Activated CD4-positive, alpha-beta T cell treated with anti-CD3 and anti-CD28 coated beads for 36 hours (primary cell): ENCODE results near the gene SYNE1. TPM values are rescaled to one million over a fixed set of nuclear protein-coding genes. Genes with fewer than 3 reads are reported as not detected.
"Not testable (repeated sequence)": the region's sequence is repeated elsewhere in the genome, so short reads cannot be mapped to it uniquely, and the experiment has no call there.

ENCODE experiments used
- ATAC-seq: fragments of 200-7000 bp; cut with Tn5 transposase; one replicate; pipeline ENCODE4 v1.10.0; 2021; ENCODE audit warnings: mild to moderate bottlenecking, moderate library complexity
- CTCF ChIA-PET: fragments of 350-600 bp; sonication (Branson Sonifier 250); formaldehyde crosslinking; loops from one replicate; lab custom pipeline; 2021; ENCODE audit warnings: antibody characterized with exemption; lab: Charles Lee
- POLR2A ChIA-PET: fragments of 350-600 bp; sonication (Branson Sonifier 250); formaldehyde crosslinking; loops from one replicate; lab custom pipeline; 2021; ENCODE audit warnings: antibody characterized with exemption, inconsistent platforms; lab: Charles Lee
- DNase-seq: peaks from one replicate; pipeline ENCODE4 v3.0.0-alpha.2; 2020
- H3K27ac Mint-ChIP-seq: one replicate; pipeline ENCODE4 v1.8.0; 2021; ENCODE audit warnings: mixed read lengths
- H3K27me3 Mint-ChIP-seq: one replicate; pipeline ENCODE4 v1.8.0; 2021; ENCODE audit warnings: mixed read lengths
- H3K36me3 Mint-ChIP-seq: one replicate; pipeline ENCODE4 v1.8.0; 2021; ENCODE audit warnings: low read depth, mixed read lengths
- H3K4me1 Mint-ChIP-seq: one replicate; pipeline ENCODE4 v1.8.0; 2021; ENCODE audit warnings: mixed read lengths
- H3K4me3 Mint-ChIP-seq: one replicate; pipeline ENCODE4 v1.8.0; 2021; ENCODE audit warnings: mild to moderate bottlenecking, moderate library complexity, mixed read lengths
- H3K9me3 Mint-ChIP-seq: one replicate; pipeline ENCODE4 v1.8.0; 2021; ENCODE audit warnings: low read depth, mixed read lengths
- intact Hi-C, 2 experiments: fragments of 100-400 bp; cut with DNase I in 1 of 2; cut with micrococcal nuclease in 1 of 2; formaldehyde crosslinking; loops; one replicate each; pipeline versions ENCODE4 v1.14.2 to v1.15.1; 2022 to 2024; cut with DNase I, micrococcal nuclease
- total RNA-seq, 2 experiments: library from RNA; stranded (reverse); gene quantifications; one replicate each; pipeline ENCODE4 v1.2.3, GENCODE V29; 2021

The SYNE1 gene, protein sequence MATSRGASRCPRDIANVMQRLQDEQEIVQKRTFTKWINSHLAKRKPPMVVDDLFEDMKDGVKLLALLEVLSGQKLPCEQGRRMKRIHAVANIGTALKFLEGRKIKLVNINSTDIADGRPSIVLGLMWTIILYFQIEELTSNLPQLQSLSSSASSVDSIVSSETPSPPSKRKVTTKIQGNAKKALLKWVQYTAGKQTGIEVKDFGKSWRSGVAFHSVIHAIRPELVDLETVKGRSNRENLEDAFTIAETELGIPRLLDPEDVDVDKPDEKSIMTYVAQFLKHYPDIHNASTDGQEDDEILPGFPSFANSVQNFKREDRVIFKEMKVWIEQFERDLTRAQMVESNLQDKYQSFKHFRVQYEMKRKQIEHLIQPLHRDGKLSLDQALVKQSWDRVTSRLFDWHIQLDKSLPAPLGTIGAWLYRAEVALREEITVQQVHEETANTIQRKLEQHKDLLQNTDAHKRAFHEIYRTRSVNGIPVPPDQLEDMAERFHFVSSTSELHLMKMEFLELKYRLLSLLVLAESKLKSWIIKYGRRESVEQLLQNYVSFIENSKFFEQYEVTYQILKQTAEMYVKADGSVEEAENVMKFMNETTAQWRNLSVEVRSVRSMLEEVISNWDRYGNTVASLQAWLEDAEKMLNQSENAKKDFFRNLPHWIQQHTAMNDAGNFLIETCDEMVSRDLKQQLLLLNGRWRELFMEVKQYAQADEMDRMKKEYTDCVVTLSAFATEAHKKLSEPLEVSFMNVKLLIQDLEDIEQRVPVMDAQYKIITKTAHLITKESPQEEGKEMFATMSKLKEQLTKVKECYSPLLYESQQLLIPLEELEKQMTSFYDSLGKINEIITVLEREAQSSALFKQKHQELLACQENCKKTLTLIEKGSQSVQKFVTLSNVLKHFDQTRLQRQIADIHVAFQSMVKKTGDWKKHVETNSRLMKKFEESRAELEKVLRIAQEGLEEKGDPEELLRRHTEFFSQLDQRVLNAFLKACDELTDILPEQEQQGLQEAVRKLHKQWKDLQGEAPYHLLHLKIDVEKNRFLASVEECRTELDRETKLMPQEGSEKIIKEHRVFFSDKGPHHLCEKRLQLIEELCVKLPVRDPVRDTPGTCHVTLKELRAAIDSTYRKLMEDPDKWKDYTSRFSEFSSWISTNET (N-terminal part only)
- 10 to 100 TPM; 20.8 to 21.9 TPM for total RNA-seq

DNA sequence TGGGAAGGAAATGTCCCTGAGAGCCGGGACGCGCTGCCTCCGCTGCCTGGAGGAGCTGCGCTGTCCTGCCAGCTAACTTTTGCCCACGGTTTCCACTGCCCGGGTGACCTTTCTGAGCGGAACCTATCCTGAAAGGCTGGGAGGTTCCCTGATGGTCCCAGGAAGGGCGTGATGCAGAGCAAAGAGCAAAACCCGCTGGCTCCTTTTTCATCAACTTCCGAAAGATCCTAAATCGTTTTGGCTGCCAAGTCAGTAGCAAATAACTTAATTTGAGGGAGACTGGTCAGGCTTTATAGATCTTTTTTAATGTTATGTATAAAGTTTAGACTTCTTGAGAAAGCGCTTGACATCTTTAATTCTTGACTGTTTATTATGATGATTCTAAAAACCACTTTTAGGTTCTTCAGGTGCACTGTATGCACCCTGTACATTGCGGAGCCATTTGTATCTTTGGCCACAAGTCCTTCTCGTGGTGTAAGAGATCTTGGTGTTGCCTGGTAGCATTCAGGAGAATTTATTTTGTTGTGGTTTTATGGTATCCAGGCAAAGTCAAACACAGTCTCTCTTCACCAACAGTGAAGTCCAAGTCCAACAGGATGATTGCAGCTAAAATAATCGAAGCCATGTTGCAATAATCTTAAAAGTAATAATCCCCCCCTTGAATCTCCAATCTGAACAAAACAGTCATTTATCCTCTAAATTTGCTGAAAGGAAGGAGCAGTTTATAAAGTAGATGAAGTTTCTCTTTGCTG lies at the start of gene SYNE1:
TSS of gene SYNE1 (minus strand) at position 67 of the 752 bp plus-strand sequence. CDS start 9,031 bp downstream, outside the sequence.
- Mint-ChIP-seq H3K27ac (no peak within 1 kb of the TSS), H3K9me3 (no peaks in the 10 kb centered on the region), H3K4me3 (peak within 1 kb of the TSS; percentile 62), H3K4me1 (peaks cover 5% of the 10 kb centered on the region), H3K27me3 (peaks cover 40% of the 10 kb centered on the region), H3K36me3 (no peaks in the 10 kb centered on the region)
- ChIA-PET POLR2A (no interaction called here), CTCF (no interaction called here)
- intact Hi-C loops = no loop called here
- ATAC-seq (no peak), DNase-seq (no peak)

DNA sequence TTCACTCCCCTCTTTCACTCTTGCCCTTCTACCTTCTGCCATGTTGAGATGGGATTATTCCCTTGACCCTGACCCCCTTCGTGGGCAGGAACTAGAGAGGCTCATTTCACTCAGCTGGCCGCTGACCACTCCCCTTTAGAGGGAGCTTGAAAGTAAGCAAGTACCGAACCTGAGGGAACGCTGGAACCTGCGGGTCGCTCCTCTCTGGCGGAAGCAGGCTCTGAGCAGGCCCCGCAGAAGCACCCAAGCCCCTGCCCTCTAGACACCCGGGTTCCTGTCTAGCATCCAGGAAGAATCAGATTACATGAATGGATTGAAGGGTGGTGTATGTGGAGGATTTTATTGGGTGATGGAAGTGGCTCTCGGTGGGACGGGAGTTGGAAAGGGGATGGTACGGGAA lies 48.7 kb upstream of the SYNE1 start:
- POLR2A ChIA-PET = no interaction called here
- H3K27ac Mint-ChIP-seq = no peak overlapping the region
- DNase-seq (no peak), ATAC-seq (no peak)
- no peaks in the 10 kb centered on the region for H3K27me3 Mint-ChIP-seq
- no peak overlapping the region for H3K4me3 Mint-ChIP-seq
- no peaks in the 10 kb centered on the region for H3K36me3 Mint-ChIP-seq
- no peaks in the 10 kb centered on the region for H3K4me1 Mint-ChIP-seq
- intact Hi-C loops = no loop called here
- CTCF ChIA-PET = no interaction called here
- H3K9me3 Mint-ChIP-seq = no peaks in the 10 kb centered on the region

DNA sequence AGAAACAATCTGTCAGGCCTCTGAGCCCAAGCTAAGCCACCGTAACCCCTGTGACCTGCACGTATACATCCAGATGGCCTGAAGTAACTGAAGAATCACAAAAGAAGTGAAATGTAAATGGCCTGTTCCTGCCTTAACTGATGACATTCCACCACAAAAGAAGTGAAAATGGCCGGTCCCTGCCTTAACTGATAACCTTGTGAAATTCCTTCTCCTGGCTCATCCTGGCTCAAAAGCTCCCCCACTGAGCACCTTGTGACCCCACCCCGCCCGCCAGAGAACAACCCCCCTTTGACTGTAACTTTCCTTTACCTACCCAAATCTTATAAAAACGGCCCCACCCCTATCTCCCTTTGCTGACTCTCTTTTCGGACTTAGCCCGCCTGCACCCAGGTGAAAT lies 45.8 kb upstream of the SYNE1 start:
- H3K36me3 Mint-ChIP-seq, H3K4me1 Mint-ChIP-seq, POLR2A ChIA-PET, H3K4me3 Mint-ChIP-seq, CTCF ChIA-PET, ATAC-seq, H3K27me3 Mint-ChIP-seq, DNase-seq, H3K9me3 Mint-ChIP-seq, H3K27ac Mint-ChIP-seq, intact Hi-C loops: not testable (repeated sequence)

DNA sequence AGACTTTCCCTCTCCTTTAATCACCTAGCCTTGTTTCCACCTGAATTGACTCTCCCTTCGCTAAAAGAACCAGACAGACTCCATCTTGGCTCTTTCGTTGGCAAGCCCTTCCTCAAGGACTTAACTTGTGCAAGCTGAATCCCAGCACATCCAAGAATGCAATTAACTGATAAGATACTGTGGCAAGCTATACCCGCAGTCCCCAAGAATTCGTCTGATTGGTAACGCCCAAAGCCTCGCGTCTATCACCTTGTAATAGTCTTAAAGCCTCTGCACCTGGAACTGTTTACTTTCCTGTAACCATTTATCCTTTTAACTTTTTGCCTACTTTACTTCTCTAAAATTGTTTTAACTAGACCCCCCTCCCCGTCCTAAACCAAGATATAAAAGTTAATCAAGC lies 45.0 kb upstream of the SYNE1 start:
- ATAC-seq (no peak), DNase-seq (no peak)
- intact Hi-C loops = no loop called here
- Mint-ChIP-seq H3K9me3 (no peaks in the 10 kb centered on the region), H3K4me1 (no peaks in the 10 kb centered on the region), H3K27ac (no peak overlapping the region), H3K4me3 (no peak overlapping the region), H3K27me3 (peaks cover 8% of the 10 kb centered on the region), H3K36me3 (no peaks in the 10 kb centered on the region)
- CTCF ChIA-PET = no interaction called here
- POLR2A ChIA-PET = no interaction called here

DNA sequence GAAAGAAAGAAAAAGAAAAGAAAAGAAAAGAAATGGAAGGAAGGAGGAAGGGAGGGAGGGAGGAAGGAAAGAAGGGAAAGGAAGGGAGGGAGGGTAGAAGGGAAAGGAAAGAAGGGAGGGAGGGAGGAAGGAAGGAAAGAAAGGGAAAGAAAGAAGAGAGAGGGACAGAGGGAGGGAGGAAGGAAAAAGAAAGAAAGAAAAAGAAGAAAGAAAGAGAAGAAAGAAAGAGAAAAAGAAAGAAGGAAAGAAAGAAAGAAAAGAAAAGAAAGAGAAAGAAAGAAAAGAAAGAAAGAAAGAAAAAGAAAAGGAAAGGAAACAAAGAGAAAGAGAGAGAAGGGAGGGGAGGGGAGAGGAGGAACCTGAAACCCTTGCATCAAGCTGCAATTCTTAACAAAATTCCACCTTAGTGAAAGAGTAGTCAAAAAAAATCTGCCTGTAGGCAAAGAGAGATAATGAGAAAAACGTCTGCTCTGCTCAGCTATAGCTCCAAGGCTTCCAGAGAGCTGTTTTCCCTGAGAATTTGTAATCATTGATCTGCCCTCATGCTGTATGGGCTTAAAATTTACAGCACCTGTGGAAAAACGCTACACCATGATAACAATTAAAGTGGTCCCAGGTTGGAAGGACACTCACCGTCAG lies 43.8 kb upstream of the SYNE1 start:
- no peaks in the 10 kb centered on the region for H3K9me3 Mint-ChIP-seq
- ATAC-seq (no peak), DNase-seq (no peak)
- ChIA-PET CTCF (interaction anchor here (0.8 kb wide), 1 partner anchor 38 kb away, joined by 3 read pairs; no protein-coding TSS in a partner anchor), POLR2A (no interaction called here)
- H3K27me3 Mint-ChIP-seq = peaks cover 8% of the 10 kb centered on the region
- H3K27ac Mint-ChIP-seq = no peak overlapping the region
- intact Hi-C loops = no loop called here
- no peak overlapping the region for H3K4me3 Mint-ChIP-seq
- H3K36me3 Mint-ChIP-seq = no peaks in the 10 kb centered on the region
- no peaks in the 10 kb centered on the region for H3K4me1 Mint-ChIP-seq

DNA sequence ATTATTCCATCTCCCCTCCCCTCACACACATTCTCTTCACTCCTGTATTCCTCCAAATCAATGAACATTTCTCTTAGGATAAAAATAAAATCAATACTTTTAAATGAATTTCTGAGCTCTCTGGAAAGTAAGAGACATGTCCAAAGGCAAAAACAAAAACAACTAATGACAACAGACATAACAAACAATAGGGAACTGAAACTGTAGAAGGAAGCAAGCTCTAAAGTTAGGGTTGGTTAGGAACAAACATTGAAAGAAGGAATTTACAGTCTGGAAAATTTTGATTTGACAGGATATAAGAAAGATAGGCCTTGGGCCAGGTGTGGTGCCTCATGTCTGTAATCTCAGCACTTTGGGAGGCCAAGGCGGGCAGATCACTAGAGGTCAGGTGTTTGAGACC lies 43.0 kb upstream of the SYNE1 start:
- no peak overlapping the region for H3K27ac Mint-ChIP-seq
- no peaks in the 10 kb centered on the region for H3K4me1 Mint-ChIP-seq
- intact Hi-C loops = no loop called here
- H3K36me3 Mint-ChIP-seq = no peaks in the 10 kb centered on the region
- H3K27me3 Mint-ChIP-seq = peaks cover 8% of the 10 kb centered on the region
- no peaks in the 10 kb centered on the region for H3K9me3 Mint-ChIP-seq
- ChIA-PET CTCF (no interaction called here), POLR2A (no interaction called here)
- ATAC-seq = no peak
- H3K4me3 Mint-ChIP-seq = no peak overlapping the region
- no peak for DNase-seq

DNA sequence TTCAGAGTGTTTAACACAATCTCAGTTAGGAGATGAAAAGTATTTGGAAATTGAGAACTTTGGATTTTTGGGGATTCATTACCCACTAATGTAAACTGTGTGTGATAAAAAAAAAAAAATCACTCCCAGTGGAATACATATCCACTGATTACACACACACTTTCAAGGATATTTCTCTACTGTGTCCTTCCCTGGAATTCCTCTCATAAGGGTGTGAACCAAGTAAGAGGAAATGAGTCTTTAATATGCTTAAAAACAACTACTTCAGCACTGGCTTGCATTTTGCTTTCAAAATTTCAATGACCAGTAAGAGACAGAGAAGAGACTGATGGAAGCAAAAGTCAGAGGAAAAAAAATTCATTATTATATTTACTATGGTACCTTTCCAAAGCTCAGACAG lies 36.1 kb upstream of the SYNE1 start:
- no peaks in the 10 kb centered on the region for H3K9me3 Mint-ChIP-seq
- H3K4me3 Mint-ChIP-seq = no peak overlapping the region
- intact Hi-C loops = no loop called here
- H3K27ac Mint-ChIP-seq = no peak overlapping the region
- CTCF ChIA-PET = no interaction called here
- H3K27me3 Mint-ChIP-seq = peaks cover 5% of the 10 kb centered on the region
- H3K4me1 Mint-ChIP-seq = no peaks in the 10 kb centered on the region
- ATAC-seq (no peak), DNase-seq (no peak)
- POLR2A ChIA-PET = no interaction called here
- H3K36me3 Mint-ChIP-seq = no peaks in the 10 kb centered on the region

DNA sequence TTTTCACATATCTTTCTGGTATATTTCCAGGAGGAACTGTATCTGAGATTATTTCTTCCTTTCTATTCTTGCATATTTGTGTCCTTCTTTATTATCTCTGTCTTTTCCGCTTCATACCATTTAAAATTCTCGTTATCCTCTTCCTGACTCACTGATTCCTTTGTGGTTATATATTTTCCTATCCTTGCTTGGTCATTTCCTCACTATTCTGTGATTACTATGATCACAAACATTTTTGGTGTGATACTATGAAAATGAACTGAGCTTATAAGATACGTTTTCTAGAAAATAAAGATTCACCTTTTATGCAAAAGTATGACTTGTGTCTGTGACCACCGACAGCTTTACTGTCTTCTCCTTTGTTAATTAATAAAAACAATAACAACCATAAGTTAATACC lies 34.0 kb upstream of the SYNE1 start:
- ATAC-seq = no peak
- H3K9me3 Mint-ChIP-seq = peaks cover 2% of the 10 kb centered on the region
- H3K36me3 Mint-ChIP-seq = no peaks in the 10 kb centered on the region
- no peak for DNase-seq
- H3K27me3 Mint-ChIP-seq = peaks cover 12% of the 10 kb centered on the region
- no peaks in the 10 kb centered on the region for H3K4me1 Mint-ChIP-seq
- intact Hi-C loops = no loop called here
- CTCF ChIA-PET = interaction anchor here (0.7 to 1.6 kb wide), 2 partner anchors 25 to 119 kb away, joined by 3 to 4 read pairs; no protein-coding TSS in a partner anchor
- POLR2A ChIA-PET = no interaction called here
- no peak overlapping the region for H3K27ac Mint-ChIP-seq
- H3K4me3 Mint-ChIP-seq = no peak overlapping the region

DNA sequence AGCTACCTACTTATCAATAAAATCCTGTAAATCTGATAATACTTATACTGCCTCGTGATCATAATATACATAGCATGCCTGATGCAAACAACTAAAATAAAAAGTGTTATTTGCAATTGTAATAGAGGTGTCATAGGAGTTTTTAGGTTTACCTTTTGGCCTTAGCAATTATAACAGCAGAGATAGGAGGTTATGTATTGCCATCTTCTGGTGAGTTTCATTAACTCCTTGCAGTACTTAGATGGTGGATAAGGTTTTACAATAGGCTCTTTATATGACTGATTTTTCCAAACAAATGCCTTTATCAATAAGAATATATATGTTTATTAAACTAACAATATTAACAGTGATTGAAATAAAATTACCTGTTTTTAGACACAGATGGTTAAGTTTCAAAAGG lies 32.7 kb upstream of the SYNE1 start:
- no peaks in the 10 kb centered on the region for H3K36me3 Mint-ChIP-seq
- no peaks in the 10 kb centered on the region for H3K4me1 Mint-ChIP-seq
- POLR2A ChIA-PET = no interaction called here
- H3K9me3 Mint-ChIP-seq = peaks cover 2% of the 10 kb centered on the region
- ATAC-seq (no peak), DNase-seq (no peak)
- H3K4me3 Mint-ChIP-seq = no peak overlapping the region
- H3K27me3 Mint-ChIP-seq = peaks cover 12% of the 10 kb centered on the region
- no peak overlapping the region for H3K27ac Mint-ChIP-seq
- intact Hi-C loops = loop anchor here in 1 of 2 experiments (1.0 kb wide), 1 partner anchor 118 kb away; no protein-coding TSS in a partner anchor
- CTCF ChIA-PET = interaction anchor here (1.1 to 1.3 kb wide), 2 partner anchors 11 to 184 kb away, joined by 3 read pairs; no protein-coding TSS in a partner anchor

DNA sequence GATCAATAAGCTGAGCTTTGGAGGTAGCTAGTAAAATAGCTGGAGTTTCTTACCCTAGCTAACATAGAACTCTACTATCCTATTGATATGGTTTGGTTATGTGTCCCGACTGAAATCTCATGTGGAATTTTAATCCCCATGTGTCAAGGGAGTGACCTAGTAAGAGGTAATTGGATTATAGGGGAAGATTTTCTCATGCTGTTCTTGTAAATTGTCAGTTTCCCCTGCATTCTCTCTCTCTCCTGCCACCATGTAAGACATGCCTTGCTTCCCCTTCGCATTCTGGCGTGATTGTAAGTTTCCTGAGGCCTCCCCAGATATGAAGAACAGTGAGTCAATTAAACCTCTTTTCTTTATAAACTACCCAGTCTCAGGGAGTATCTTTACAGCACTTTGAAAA lies 24.6 kb upstream of the SYNE1 start:
- Mint-ChIP-seq H3K9me3 (peaks cover 2% of the 10 kb centered on the region), H3K4me1 (no peaks in the 10 kb centered on the region), H3K27me3 (peaks cover 7% of the 10 kb centered on the region), H3K27ac (no peak overlapping the region), H3K36me3 (no peaks in the 10 kb centered on the region), H3K4me3 (no peak overlapping the region)
- ChIA-PET CTCF (no interaction called here), POLR2A (no interaction called here)
- intact Hi-C loops = no loop called here
- no peak for DNase-seq
- no peak for ATAC-seq
